Ovary (tissue), 3 donors: ENCODE measurements around the gene PPM1K.

Experiments
- EP300 ChIP-seq: sonication (generic); formaldehyde crosslinking; IDR thresholded peaks from one replicate; pipeline ENCODE4 v1.6.1; 2017; ENCODE audit warnings: antibody characterized with exemption
- TF ChIP-seq, protein P1 (sequence below), 3 donors: fragments of 450-650 bp in 2 of 3; fragments of 200-600 bp in 1 of 3; IDR thresholded peaks; one replicate each; pipeline versions ENCODE4 v1.5.1 to v1.8.0; 2016 to 2022; ENCODE audit warnings: antibody characterized with exemption in 3 of 3, mild to moderate bottlenecking in 1 of 3
- donor health status: DM: no; HTN: no; CAD: no.

DNA sequence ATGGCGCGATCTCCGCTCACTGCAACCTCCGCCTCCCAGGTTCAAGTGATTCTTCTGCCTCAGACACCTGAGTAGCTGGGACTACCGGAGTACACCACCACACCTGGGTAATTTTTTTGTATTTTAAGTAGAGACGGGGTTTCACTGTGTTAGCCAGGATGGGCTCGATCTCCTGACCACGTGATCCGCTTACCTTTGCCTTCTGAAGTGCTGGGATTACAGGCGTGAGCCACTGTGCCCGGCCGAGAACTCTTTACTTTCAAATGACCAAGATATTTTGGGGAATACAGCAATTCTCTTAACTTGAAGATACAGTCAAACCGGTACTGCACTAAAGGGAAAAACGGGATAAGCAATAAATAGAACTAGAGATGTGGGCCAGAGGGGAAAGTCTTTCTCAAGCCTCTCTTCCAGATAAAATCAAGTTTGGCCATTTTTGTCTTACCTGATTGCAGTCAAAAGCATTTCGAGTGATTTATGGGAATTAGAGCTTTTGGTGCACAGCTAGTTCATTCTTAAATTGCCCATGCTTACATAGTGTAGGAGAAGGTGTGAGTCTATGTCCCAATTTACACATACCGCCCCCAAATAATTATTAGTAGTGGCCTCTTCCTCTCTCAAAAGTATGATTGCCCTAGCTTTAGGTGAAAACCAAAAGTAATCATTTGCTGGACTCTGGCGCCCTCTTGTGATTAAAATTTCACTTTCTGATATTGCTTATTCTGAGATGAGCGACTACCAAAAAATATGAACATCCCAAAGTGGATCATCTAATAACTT is 72.7 kb downstream of the PPM1K start:
- TF ChIP-seq, protein P1, sequence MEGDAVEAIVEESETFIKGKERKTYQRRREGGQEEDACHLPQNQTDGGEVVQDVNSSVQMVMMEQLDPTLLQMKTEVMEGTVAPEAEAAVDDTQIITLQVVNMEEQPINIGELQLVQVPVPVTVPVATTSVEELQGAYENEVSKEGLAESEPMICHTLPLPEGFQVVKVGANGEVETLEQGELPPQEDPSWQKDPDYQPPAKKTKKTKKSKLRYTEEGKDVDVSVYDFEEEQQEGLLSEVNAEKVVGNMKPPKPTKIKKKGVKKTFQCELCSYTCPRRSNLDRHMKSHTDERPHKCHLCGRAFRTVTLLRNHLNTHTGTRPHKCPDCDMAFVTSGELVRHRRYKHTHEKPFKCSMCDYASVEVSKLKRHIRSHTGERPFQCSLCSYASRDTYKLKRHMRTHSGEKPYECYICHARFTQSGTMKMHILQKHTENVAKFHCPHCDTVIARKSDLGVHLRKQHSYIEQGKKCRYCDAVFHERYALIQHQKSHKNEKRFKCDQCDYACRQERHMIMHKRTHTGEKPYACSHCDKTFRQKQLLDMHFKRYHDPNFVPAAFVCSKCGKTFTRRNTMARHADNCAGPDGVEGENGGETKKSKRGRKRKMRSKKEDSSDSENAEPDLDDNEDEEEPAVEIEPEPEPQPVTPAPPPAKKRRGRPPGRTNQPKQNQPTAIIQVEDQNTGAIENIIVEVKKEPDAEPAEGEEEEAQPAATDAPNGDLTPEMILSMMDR (IDR thresholded peaks at IDR 0.05) = peak; percentile 59 to 74 (median 66)
- TF ChIP-seq EP300 = no peak
